Cerebellar nuclear complex (tissue), 1 donor: ENCODE results near the gene PIBF1.
"Not testable (repeated sequence)": the region's sequence is repeated elsewhere in the genome, so short reads cannot be mapped to it uniquely, and the experiment has no call there.

Experiments used
- DNase-seq, 2 experiments: peaks; one replicate each; lab custom pipeline; 2025; lab: John Stamatoyannopoulos, UW

Gene PIBF1

DNA sequence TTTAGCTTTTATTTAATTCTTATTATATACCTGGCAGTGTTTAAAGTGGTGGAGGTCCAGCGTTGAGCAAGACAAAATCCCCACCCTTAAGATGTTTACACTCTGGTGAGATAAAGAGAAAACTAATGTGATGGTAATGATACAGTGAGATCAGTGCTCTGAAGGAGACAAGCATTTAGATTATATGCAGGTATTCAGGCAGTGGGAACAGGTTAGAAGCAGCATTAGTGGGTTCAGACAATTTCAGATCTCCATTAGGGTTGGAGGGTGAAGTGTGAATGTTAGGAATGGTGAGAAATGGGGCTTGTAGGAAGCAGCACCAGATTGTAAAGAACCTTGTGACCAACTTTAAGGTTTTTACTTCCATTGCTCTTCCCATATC is 39.0 kb downstream of the PIBF1 start:
- DNase-seq: no peak

DNA sequence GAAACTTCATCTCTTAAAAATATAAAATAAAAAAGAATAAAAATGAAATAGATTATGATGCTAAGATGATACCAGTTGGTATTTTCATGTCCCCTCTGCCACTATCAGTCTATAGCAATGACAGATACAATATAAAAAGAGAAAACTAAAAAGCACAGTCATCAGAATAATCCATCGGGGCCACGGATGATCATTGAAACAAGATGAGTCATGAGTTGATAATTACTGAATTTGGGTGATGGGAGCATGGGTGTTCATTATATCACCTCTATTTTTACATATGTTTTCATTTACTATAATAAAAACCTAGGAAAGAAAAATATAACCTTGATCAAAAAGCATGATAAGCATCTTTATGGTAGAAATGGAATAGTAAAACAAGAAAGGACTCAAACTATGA is 41.1 kb downstream of the PIBF1 start:
- DNase-seq: no peak

DNA sequence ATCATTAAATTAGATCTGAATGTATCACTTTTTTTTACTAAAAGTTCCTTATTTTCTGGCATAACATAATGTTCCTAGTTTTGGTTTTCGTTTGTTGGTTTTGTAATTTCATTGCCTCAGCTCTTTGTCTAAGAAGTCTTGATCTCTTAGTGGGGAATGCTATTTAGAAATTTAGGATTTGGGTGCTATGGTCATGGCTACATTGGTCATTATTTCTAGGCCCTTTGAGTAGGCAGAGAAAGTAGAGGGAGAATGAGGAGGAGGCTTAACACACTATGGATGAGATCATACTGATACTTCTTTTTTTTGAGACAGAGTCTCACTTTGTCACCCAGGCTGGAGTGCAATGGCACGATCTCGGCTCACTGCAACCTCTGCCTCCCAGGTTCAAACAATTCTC is 41.8 kb downstream of the PIBF1 start:
- no peak for DNase-seq

DNA sequence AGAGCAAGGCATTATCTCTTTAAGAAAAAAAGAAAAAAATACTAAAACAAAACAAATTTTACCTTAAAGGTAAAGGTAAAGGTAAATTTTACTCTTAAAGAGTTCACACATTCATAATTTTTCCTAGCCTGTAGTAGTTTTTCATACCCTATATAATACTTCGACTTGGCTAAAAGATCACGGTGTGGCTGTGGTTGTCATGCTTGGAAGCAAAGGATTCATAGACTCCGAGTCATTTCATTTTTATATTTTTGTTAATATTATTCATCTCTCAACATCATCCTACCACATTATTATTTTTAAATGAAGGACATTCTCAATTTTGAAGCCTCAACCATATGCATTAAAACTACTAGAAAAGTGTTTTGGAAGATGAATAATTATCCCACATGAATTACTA is 52.7 kb downstream of the PIBF1 start:
- no peak for DNase-seq

DNA sequence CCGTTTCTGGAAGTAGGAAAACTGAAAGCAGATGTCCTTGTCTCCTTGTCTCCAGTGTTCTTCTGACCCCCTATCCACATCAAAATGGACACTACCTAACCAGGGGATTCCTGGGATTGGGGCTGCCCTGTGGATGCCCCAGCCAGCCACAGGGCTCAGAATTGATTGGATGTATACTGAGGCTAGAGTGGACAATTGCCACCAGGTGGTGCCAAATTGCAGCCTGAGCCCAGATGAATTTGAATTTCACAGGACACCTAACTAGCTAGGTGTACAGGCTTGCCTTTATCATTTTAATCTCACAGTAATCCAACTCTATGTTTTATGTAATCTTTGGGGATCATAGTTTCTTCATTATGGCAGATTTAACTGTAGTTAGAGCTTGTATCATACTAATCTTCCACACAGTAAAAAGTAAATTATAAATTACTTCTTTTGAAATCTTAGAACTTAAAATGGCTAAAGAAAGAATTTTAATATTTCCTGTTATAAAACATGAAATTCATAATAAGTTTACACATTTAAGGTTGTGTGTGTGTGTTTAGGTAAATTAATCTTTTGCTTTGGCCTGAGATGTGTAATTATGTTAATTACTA is 58.0 kb downstream of the PIBF1 start:
- DNase-seq: no peak

DNA sequence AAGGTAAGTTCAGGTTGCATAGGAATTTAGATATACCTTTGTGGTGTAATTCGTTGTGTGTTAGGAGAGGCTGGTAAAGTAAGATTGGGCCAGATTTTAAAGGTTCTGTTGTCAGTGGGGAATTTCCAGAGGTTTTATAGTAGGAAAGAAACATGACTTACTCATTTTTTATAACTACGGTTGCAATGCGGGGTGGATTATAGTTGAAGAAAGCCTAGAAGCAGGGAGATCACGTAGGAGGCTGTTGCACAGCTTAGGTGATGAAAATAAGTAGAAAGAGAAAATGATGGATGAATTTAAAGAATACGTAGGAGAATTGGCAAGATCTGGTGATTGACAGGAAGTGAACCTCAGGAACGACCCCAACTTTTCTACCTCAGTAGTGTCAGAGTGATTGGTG is 61.1 kb downstream of the PIBF1 start:
- DNase-seq: no peak

DNA sequence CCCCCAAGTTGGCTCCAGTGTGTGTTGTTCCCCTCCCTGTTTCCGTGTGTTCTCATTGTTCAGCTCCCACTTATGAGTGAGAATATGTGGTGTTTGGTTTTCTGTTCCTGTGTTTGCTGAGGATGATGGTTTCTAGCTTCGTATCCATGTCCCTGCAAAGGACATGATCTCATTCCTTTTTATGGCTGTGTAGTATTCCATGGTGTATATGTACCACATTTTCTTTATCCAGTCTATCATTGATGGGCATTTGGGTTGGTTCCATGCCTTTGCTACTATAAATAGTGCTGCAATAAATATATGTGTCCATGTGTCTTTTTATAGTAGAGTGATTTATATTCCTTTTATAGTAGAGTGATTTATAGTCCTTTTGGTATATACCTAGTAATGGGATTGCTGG is 63.2 kb downstream of the PIBF1 start:
- not testable (repeated sequence) for DNase-seq

DNA sequence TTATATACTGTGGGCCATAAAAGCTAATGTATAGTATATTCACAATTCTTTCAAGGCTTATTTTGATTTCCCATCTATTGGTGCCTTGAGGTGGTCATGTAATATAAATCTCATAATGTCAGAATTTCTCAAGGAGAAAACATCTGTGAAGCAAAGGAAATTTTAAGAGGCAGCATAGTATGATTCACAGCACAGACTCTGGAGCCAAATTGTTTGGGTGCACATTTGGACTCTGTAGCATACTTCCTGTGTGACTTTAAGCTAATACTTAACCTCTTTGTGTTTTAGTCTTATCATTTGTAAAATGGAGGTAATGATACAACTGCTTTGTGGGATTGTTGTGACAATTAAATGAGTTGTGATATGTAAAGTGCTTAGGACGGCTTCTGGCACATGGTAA is 67.6 kb downstream of the PIBF1 start:
- no peak for DNase-seq

DNA sequence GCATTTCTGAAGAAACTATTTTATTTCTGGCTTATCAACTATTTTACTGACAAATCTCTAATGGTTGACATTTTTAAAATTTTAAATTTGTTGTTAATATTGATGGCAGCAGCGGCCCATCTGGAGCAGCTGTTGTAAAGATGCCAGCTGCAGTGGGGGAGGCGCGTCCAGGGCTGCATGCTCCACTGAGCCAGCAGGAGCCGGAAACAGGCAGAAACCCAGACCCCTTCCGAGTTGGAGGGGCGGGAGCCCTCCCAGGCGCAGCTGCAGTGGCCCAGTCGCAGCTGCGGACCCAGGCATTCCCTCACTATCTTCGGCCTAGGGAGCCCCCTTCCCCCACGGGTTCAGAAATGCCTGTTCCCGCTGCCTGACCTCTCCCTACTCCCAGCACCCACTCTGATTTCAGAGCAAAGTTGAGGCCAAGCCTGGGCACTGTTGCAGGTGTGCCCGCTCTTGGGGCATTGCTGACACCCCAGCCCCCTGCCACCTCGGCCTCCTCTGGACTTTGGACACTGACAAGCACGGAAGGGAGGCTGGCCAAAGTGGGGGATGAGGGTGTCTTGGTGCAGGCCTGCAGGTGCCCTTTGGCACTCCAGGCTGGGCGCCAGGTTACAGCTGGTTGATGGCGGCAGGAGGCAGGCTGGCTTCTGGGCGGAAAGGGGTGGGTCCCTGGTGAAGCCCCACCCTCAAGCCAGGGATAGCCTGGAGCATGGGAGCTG is 69.2 kb downstream of the PIBF1 start:
- DNase-seq: no peak

DNA sequence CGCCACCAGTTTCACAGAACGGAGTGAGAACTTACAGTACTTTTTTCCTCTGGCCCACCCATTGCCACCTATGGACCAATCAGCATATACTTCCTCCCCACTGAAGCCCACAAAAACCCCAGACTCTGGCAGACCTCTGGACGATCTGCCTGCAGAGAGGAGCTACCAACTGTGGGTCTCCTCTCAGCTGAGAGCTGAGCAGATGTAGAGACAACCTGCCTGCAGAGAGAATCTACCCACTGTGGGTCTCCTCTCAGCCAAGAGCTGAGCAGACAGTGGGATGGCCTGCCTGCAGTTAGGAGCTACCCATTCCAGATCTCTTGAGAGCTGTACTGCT is 69.7 kb downstream of the PIBF1 start:
- DNase-seq: no peak

DNA sequence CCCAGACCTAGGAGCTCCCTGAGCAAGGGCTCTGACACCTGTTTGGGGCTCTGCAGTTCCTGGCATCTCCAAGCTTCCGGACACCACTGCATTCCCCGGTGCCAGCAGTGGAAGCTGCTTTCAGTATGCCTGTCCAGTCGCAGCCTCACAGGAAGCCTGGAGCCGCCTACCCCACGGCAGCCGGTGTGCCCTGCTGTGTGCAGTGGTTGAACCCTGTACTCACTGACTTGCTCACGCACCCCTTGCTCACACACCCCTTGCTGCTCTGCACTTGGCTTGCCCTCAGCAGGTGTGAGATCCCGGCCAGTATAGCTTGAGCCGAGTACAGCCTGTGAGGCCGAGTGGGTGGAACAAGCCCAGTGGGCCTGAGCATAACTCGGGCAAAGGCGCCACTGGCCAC is 70.3 kb downstream of the PIBF1 start:
- DNase-seq: no peak

DNA sequence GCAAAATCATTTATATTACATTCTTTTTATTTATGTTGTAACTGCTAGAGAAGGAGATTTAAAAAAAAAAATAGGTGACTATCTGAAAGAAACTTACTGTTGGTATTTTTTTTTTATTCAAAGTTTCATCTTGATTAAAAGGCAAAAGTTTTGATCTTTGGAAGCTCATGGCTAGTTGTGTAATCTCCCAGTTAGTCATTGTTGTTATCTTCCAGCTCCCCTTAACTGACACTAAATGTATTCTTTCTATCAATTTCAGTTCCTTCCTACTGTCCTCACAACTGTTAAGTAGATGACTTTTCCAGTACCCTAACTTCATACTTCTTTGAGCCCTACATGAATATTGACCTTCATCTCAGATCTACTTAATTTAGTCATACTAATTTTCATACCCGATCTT is 71.1 kb downstream of the PIBF1 start:
- DNase-seq: no peak

DNA sequence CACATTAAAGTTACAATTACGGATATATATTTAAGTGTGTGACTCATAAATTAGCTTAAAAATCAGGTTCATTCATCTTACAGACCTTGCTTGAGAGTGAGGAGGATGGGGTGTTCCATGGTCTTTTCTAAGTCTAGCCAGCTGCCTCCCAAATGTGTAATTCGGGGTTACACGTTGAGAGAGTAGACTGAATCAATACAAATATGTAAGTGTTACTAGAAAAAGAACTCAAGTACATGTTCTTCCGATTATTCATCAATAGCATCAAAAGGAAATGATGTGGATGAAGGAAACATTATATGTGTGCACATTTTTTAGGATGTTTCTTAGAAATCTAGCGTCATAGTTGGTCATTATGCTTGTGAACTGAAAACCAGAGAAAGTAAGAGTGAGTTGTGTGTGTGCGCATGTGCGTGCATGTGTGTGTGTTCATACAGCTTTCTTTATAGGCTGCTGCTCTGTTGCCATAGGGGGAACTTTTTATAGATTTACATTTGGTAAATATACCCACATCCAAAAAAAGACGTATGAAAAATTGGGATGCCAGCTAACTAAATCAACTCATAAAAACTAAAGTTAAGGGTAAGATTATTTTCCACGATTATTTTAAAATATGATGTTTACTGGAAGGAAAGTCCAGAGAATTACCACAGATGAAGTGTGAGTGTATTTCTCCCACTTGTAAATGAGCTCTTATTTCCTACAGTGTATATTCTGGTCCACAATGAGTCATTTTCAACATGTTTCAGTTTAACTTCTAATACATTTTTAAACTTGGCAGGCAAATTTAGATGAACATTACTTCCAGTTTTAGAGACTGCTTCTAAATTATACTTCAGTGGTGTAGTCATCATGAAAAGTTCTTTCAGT is 82.4 kb downstream of the PIBF1 start:
- DNase-seq: no peak

DNA sequence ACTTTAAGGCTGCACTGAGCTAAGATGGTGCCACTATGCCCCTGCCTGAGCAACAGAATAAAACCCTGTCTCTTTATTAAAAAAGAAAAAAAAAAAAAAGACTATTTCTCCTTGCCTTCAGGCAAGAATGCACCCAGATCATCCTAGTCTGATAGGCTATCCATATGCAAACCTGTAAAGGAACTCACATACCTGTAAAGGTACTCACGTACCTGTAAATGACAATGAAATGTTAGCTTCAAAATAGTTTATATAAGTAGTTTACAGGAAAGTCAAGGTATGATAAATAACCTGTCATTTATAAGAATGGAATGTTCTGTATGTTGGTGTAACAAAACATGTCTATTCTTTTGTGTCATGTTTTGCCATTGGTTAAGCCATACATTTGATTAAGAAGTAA is 86.3 kb downstream of the PIBF1 start:
- DNase-seq: no peak

DNA sequence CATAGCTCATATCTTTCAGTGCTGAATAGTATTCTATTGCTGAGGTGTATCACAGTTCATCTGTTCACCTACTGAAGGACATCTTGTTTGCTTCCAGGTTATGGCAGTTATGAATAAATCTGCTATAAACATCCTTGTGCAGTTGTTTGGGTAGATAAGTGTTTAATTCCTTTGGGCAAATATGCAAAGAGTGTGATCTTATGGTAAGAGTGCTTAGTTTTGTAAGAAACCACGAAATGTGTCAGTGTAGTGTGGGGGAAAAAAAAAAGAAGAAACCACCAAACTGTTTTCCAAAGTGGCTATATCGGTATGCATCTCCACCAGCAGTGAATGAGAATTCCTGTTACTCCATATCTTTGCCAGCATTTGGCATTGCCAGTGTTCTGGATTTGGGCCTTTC is 93.3 kb downstream of the PIBF1 start:
- DNase-seq: no peak

DNA sequence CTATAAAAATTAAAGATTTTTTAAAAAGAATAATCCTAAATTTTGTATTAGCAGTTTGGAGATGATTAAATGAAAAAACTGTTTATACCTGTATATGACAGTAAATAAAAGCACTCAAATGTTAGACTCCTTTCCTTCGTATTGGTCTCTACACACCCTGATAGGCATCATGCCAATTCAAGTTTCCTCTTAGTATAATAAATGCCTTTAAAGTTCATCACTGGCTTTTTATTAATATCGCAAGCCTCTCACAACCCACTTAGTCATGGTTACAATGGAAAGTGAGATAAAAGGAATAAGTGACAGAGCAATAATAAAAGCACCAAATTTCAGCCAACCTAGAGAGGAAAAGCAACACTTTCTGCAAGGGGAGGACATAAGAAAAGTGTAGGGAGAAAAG is 102.2 kb downstream of the PIBF1 start:
- no peak for DNase-seq

DNA sequence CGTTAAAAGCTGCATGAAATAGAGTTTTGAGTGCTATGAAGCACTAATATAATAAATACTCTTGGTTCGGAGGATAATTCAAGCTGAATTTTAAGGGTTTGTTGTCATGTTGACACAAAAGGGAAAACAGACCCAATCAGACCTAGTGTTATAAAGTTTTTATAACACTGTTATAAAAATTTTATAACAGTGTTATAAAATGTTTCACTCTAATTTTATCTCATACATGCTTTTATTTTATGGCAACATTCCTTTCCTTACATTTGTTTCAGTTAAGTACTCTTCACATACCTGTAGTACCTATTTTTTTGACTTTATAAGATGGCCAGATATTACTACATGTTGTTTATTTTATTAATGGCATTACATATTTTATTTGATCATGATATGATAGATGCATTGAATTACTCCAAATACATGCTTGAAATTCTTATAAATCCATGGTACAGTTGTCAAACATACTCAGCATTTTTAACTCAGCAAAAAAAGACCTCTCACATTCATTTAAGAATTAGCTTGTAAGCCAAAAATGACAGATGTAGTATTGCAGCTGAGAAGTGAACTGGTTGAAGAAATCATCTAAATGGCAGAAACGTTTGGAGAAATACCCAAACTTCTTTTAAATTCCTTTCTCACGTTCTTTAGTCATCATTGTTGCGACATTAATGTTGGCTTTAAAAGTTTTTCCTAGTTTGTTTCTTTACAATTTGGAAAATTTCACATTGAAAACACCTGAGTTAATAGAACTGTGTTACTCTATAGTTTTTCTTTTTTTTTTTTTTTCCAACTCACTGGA is 104.5 kb downstream of the PIBF1 start:
- no peak for DNase-seq

DNA sequence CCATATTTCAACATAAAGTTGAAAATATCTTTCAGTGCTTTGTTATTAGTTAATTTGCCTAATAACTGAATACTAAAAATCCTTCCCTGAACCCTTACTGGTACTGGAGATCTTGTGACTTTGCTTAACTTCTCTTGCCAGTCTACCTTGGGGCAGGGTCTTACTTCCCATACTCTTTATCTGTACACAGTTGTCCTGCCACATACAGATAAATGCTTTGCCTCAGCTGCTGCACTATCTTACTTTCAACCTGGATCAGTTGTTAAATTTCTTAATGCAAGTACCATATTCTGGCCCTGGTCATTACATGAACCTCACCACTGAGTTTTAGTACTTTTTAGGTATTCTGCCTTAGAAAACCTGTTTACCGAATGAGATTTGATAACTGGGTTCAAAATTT is 107.6 kb downstream of the PIBF1 start:
- DNase-seq: no peak

DNA sequence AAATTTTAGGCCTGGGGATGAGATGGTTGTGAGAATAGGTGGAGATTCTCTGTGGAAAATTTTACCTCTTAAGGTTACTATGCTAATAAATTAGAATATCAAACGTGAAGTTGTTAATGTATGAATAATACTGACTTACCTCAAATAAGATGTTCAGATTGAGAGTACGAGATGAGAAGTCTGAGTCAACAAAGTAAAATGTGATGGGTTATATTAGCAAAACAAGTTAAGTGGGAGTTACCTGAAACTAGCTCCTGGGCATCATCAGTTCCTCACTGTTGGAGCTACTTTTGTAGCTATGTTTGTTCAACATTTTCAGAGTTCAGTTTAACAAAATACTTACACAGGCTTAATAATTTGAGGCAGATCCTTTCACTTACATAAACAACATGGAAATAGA is 108.6 kb downstream of the PIBF1 start:
- DNase-seq: no peak

DNA sequence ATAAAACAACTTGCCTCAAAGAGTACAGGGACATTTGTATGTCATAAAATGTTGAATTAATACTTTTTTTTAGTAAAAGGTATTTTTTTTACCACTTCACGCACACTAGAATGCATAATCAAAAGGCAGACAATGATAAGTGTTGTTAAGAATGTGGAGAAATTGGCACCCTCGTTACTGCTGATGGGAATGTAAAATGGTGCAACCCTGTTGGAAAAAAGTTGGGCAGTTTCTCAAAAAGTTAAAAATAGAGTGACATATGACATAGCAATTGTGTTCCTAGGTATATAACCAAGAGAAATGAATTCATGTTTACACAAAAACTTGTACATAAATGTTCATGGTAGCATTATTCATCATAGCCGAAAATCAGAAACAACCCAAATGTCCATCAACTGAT is 109.5 kb downstream of the PIBF1 start:
- no peak for DNase-seq

DNA sequence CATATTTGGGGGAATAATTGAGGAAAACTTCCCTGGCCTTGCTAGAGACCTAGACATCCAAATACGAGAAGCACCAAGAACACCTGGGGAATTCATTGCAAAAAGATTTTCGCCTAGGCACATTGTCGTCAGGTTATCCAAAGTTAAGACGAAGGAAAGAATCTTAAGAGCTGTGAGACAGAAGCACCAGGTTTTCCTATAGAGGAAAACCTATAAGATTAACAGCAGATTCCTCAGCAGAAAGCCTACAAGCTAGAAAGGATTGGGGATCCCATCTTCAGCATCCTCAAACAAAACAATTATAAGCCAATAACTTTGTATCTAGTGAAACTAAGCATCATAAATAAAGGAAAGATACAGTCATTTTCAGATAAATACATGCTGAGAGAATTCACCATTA is 114.9 kb downstream of the PIBF1 start:
- DNase-seq: no peak

DNA sequence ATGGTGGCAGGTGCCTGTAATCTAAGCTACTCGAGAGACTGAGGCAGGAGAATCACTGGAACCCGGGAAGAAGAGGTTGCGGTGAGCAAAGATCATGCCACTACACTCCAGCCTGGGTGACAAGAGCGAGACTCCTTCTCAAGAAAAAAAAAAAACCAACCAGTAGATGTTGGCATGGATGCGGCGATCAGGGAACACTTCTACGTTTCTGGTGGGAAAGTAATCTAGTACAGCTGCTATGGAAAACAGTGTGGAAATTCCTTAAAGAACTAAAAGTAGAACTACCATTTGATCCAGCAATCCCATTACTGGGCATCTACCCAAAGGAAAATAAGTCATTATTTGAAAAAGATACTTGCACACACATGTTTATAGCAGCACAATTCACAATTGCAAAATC is 119.6 kb downstream of the PIBF1 start:
- not testable (repeated sequence) for DNase-seq

DNA sequence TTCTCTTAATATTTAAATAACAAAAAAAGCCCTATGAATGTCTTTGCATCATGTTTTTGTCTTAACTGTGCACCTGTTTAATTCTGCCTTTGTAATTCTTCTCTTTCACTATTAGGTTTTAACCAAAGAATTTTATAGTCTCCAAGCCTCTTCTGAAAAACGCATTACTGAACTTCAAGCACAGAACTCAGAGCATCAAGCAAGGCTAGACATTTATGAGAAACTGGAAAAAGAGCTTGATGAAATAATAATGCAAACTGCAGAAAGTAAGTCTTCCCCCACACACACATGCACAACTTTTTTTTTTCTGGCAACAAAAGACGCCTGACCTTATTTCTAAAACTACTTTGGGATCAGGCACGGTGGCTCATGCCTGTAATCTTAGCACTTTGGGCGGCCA is 126.5 kb downstream of the PIBF1 start:
- no peak for DNase-seq
